ENCODE measurements around the gene DPT. TPM values are rescaled to one million over a fixed set of nuclear protein-coding genes. Genes with fewer than 3 reads are reported as not detected.

The DPT gene
- total and polyA plus RNA-seq, 10 of the 15 experiments (the other 5 are each of a cell fraction or from before 2014, with no cell fraction given): 0.05 to 0.10 TPM; not detected in 8

GRCh38 chr1:168734271-168734670 is 5.3 kb upstream of the DPT start:
- POLR2A ChIA-PET: no interaction called here
- no TSS peak for BruUV-seq (replicated peaks)
- no peaks in the 10 kb centered on the region for H3K4me1 ChIP-seq (ENCODE audit: control insufficient read depth, insufficient read depth, low read length)
- SMC1A ChIA-PET (ENCODE audit: uncharacterized antibody, unreplicated experiment): interaction anchor here (0.6 to 4.1 kb wide), 4 partner anchors 9 to 614 kb away, joined by 3 to 24 read pairs (median 4); no protein-coding TSS in a partner anchor
- ATAC-seq (no peak), DNase-seq (ENCODE audit: low read depth, low spot score) (no peak), FAIRE-seq (no peak)
- no peaks in the 10 kb centered on the region for H3K79me2 ChIP-seq (ENCODE audit: control insufficient read depth, insufficient read depth, low read length)
- no peaks in the 10 kb centered on the region for H3K36me3 ChIP-seq (ENCODE audit: control insufficient read depth in 2 of 2, insufficient read depth in 2 of 2, low read length in 1 of 2)
- no peak overlapping the region for H3K4me3 ChIP-seq
- TF ChIP-seq SIN3A (IDR thresholded peaks at IDR 0.05; ENCODE audit: low read depth, low read length): no peak
- no peak for TF ChIP-seq SREBF2 (IDR thresholded peaks at IDR 0.05; ENCODE audit: low read length)
- TF ChIP-seq ZBTB4 (CRISPR knock-in tag; IDR thresholded peaks at IDR 0.05): no peak
- no peak for TF ChIP-seq E2F4 (IDR thresholded peaks at IDR 0.05; ENCODE audit: low read depth, low read length)
- no peak for TF ChIP-seq SPI1 (IDR thresholded peaks at IDR 0.05; ENCODE audit: borderline replicate concordance, insufficient read depth, low read depth, low read length)
- TF ChIP-seq TCF3 (IDR thresholded peaks at IDR 0.05; ENCODE audit: borderline replicate concordance, insufficient read depth, low read depth, low read length): no peak
- no peak for TF ChIP-seq BACH1 (IDR thresholded peaks at IDR 0.05; ENCODE audit: borderline replicate concordance)
- TF ChIP-seq ZNF687 (IDR thresholded peaks at IDR 0.05): no peak
- no peak for TF ChIP-seq SMC3 (IDR thresholded peaks at IDR 0.05; ENCODE audit: borderline replicate concordance, low read length)
- no peak for TF ChIP-seq MEF2B (IDR thresholded peaks at IDR 0.05; ENCODE audit: partially characterized antibody, poor library complexity, severe bottlenecking)
- intact Hi-C loops (cut with micrococcal nuclease; ENCODE audit: unreplicated experiment) (no loop called here), in situ Hi-C loops (cut with MboI) (no loop called here)
- RAD21 ChIA-PET (ENCODE audit: unreplicated experiment): interaction anchor here (0.6 to 1.8 kb wide), 2 partner anchors 407 to 613 kb away, joined by 3 to 13 read pairs; no protein-coding TSS in a partner anchor
- H3K27me3 ChIP-seq (replicated peaks in 1 of 2; ENCODE audit: control insufficient read depth in 2 of 2, insufficient read depth in 2 of 2, low read length in 1 of 2): peaks cover 0 to 3% of the 10 kb centered on the region in 2 experiments; a peak in 2 of 4 replicates
- no peak overlapping the region for H2AFZ ChIP-seq (ENCODE audit: control insufficient read depth, low read depth, low read length)
- no peak overlapping the region for H3K27ac ChIP-seq (ENCODE audit: control insufficient read depth, insufficient read depth)
- H3K4me2 ChIP-seq (ENCODE audit: control insufficient read depth, insufficient read depth): no peak overlapping the region
- no peak overlapping the region for H3K9ac ChIP-seq (ENCODE audit: control insufficient read depth, insufficient read depth, low read length)
- no peaks in the 10 kb centered on the region for H4K20me1 ChIP-seq (ENCODE audit: control insufficient read depth, insufficient read depth)
- CTCF ChIA-PET: interaction anchor here (1.1 to 3.4 kb wide), 5 partner anchors 112 to 613 kb away, joined by 3 to 20 read pairs (median 3); no protein-coding TSS in a partner anchor
- 29% methylated on average over 3 of the region's 3 CpGs for WGBS (ENCODE audit: insufficient coverage, insufficient replicate concordance, low lambda C conversion rate, missing lambda C conversion rate)
- no peaks in the 10 kb centered on the region for H3K9me3 ChIP-seq (replicated peaks; ENCODE audit: control insufficient read depth, insufficient read depth, low read length)
